HEK293 (cell line): ENCODE measurements around the gene RFTN1.

ENCODE experiments used
- BCL11B ChIP-seq: fragments of 450-650 bp; formaldehyde crosslinking; IDR thresholded peaks from 2 replicates; pipeline ENCODE4 v1.5.1; 2016; ENCODE audit warnings: low read depth, missing biosample characterization, missing genetic modification characterization
- GLIS1 ChIP-seq: fragments of 450-650 bp; formaldehyde crosslinking; IDR thresholded peaks from 2 replicates; pipeline ENCODE4 v1.5.1; 2016; ENCODE audit warnings: missing biosample characterization, missing genetic modification characterization
- MZF1 ChIP-seq: fragments of 450-650 bp; formaldehyde crosslinking; IDR thresholded peaks from 2 replicates; pipeline ENCODE4 v1.5.1; 2017; ENCODE audit warnings: missing biosample characterization, missing genetic modification characterization, borderline replicate concordance
- REPIN1 ChIP-seq: fragments of 450-650 bp; formaldehyde crosslinking; IDR thresholded peaks from 2 replicates; pipeline ENCODE4 v1.5.1; 2017; ENCODE audit warnings: missing biosample characterization, missing genetic modification characterization, low read depth
- SCRT2 ChIP-seq: fragments of 450-650 bp; formaldehyde crosslinking; IDR thresholded peaks from 2 replicates; pipeline ENCODE4 v1.5.1; 2016; ENCODE audit warnings: missing biosample characterization, missing genetic modification characterization
- ZBTB48 ChIP-seq: fragments of 450-650 bp; formaldehyde crosslinking; IDR thresholded peaks from 2 replicates; pipeline ENCODE4 v1.5.1; 2016; ENCODE audit warnings: missing biosample characterization, missing genetic modification characterization
- ZNF133 ChIP-seq: fragments of 450-650 bp; formaldehyde crosslinking; IDR thresholded peaks from 2 replicates; pipeline ENCODE4 v1.5.1; 2016; ENCODE audit warnings: missing biosample characterization, missing genetic modification characterization
- ZNF202 ChIP-seq: fragments of 450-650 bp; formaldehyde crosslinking; IDR thresholded peaks from 2 replicates; pipeline ENCODE4 v1.5.1; 2016; ENCODE audit warnings: missing biosample characterization, missing genetic modification characterization, borderline replicate concordance
- ZNF555 ChIP-seq: fragments of 450-650 bp; formaldehyde crosslinking; conservative IDR thresholded peaks from 2 replicates; pipeline ENCODE4 v1.5.1; 2017; ENCODE audit warnings: missing biosample characterization, mild to moderate bottlenecking, missing genetic modification characterization, inconsistent platforms
- ZNF558 ChIP-seq: fragments of 450-650 bp; formaldehyde crosslinking; IDR thresholded peaks from 2 replicates; pipeline ENCODE4 v1.5.1; 2016; ENCODE audit warnings: missing biosample characterization, missing genetic modification characterization
- ZNF677 ChIP-seq: fragments of 450-650 bp; IDR thresholded peaks from 2 replicates; pipeline ENCODE4 v1.5.0; 2018; ENCODE audit warnings: missing biosample characterization, mild to moderate bottlenecking, missing genetic modification characterization, moderate library complexity
- TF ChIP-seq, protein P1 (sequence below): fragments of 450-650 bp; formaldehyde crosslinking; optimal IDR thresholded peaks from 2 replicates; pipeline ENCODE3; 2016; ENCODE audit warnings: missing biosample characterization, mild to moderate bottlenecking, missing genetic modification characterization
- TF ChIP-seq, protein P2 (sequence below): fragments of 450-650 bp; formaldehyde crosslinking; IDR thresholded peaks from 2 replicates; pipeline ENCODE4 v1.5.1; 2016; ENCODE audit warnings: missing biosample characterization, missing genetic modification characterization, borderline replicate concordance
- TF ChIP-seq, protein P3 (sequence below): fragments of 450-650 bp; formaldehyde crosslinking; IDR thresholded peaks from 2 replicates; pipeline ENCODE4 v1.5.1; 2017; ENCODE audit warnings: missing biosample characterization, mild to moderate bottlenecking, missing genetic modification characterization, moderate library complexity
- TF ChIP-seq, protein P4 (sequence below): fragments of 450-650 bp; formaldehyde crosslinking; IDR thresholded peaks from 2 replicates; pipeline ENCODE4 v1.5.1; 2016; ENCODE audit warnings: missing biosample characterization, missing genetic modification characterization, borderline replicate concordance
- TF ChIP-seq, protein P5 (sequence below): sonication (generic); formaldehyde crosslinking; IDR thresholded peaks from 2 replicates; pipeline ENCODE4 v1.8.1; 2022; ENCODE audit warnings: mild to moderate bottlenecking, moderate library complexity, missing genetic modification reagents
- TF ChIP-seq, protein P6 (sequence below): fragments of 450-650 bp; formaldehyde crosslinking; IDR thresholded peaks from 2 replicates; pipeline ENCODE4 v1.5.1; 2016; ENCODE audit warnings: missing biosample characterization, missing genetic modification characterization, borderline replicate concordance
- TF ChIP-seq, protein P7 (sequence below): fragments of 450-650 bp; formaldehyde crosslinking; IDR thresholded peaks from 2 replicates; pipeline ENCODE4 v1.5.1; 2017; ENCODE audit warnings: missing biosample characterization, missing genetic modification characterization
- TF ChIP-seq, protein P8 (sequence below): fragments of 450-650 bp; formaldehyde crosslinking; IDR thresholded peaks from 2 replicates; pipeline ENCODE4 v1.5.1; 2016; ENCODE audit warnings: missing biosample characterization, missing genetic modification characterization

The RFTN1 gene

DNA sequence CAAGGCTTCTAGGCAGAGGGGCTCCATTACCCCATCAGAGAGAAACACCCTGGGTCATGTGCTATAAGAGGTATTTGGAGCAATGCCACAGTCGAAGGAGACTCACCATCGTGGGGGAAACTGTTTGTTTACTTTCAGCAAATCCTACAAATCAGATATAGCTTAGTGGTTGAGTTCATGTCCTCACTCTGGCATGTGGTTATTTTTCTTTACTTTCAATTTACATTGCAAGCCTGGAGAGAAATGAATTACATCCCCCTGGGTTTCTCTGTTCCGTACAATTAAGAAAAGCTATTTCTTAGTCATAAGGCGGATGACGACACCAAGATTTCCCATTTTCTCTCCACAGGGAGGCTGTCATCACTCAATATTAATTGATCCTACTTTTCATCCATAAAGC is 36.9 kb downstream of the RFTN1 start (continued):
- TF ChIP-seq, protein P1, sequence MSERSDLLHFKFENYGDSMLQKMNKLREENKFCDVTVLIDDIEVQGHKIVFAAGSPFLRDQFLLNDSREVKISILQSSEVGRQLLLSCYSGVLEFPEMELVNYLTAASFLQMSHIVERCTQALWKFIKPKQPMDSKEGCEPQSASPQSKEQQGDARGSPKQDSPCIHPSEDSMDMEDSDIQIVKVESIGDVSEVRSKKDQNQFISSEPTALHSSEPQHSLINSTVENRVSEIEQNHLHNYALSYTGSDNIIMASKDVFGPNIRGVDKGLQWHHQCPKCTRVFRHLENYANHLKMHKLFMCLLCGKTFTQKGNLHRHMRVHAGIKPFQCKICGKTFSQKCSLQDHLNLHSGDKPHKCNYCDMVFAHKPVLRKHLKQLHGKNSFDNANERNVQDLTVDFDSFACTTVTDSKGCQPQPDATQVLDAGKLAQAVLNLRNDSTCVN (tag by site-specific recombination) = no peak
- TF ChIP-seq BCL11B (tag by site-specific recombination) (no peak), ZBTB48 (no peak), SCRT2 (peak; percentile 56; the same call in 1 of the 2 replicates), ZNF555 (tag by site-specific recombination) (no peak), GLIS1 (peak; percentile 98), REPIN1 (tag by site-specific recombination) (no peak), ZNF677 (tag by site-specific recombination) (no peak), ZNF558 (tag by site-specific recombination) (peak; percentile 85), MZF1 (tag by site-specific recombination) (no peak), ZNF133 (tag by site-specific recombination) (no peak), ZNF202 (tag by site-specific recombination) (no peak)
- TF ChIP-seq, protein P2, sequence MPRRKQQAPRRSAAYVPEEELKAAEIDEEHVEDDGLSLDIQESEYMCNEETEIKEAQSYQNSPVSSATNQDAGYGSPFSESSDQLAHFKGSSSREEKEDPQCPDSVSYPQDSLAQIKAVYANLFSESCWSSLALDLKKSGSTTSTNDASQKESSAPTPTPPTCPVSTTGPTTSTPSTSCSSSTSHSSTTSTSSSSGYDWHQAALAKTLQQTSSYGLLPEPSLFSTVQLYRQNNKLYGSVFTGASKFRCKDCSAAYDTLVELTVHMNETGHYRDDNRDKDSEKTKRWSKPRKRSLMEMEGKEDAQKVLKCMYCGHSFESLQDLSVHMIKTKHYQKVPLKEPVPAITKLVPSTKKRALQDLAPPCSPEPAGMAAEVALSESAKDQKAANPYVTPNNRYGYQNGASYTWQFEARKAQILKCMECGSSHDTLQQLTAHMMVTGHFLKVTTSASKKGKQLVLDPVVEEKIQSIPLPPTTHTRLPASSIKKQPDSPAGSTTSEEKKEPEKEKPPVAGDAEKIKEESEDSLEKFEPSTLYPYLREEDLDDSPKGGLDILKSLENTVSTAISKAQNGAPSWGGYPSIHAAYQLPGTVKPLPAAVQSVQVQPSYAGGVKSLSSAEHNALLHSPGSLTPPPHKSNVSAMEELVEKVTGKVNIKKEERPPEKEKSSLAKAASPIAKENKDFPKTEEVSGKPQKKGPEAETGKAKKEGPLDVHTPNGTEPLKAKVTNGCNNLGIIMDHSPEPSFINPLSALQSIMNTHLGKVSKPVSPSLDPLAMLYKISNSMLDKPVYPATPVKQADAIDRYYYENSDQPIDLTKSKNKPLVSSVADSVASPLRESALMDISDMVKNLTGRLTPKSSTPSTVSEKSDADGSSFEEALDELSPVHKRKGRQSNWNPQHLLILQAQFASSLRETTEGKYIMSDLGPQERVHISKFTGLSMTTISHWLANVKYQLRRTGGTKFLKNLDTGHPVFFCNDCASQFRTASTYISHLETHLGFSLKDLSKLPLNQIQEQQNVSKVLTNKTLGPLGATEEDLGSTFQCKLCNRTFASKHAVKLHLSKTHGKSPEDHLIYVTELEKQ (tag by site-specific recombination) = peak; percentile 62; the same call in 1 of the 2 replicates
- TF ChIP-seq, protein P3, sequence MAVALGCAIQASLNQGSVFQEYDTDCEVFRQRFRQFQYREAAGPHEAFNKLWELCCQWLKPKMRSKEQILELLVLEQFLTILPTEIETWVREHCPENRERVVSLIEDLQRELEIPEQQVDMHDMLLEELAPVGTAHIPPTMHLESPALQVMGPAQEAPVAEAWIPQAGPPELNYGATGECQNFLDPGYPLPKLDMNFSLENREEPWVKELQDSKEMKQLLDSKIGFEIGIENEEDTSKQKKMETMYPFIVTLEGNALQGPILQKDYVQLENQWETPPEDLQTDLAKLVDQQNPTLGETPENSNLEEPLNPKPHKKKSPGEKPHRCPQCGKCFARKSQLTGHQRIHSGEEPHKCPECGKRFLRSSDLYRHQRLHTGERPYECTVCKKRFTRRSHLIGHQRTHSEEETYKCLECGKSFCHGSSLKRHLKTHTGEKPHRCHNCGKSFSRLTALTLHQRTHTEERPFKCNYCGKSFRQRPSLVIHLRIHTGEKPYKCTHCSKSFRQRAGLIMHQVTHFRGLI (tag by site-specific recombination) = no peak; the same call in 1 of the 2 replicates
- TF ChIP-seq, protein P4, sequence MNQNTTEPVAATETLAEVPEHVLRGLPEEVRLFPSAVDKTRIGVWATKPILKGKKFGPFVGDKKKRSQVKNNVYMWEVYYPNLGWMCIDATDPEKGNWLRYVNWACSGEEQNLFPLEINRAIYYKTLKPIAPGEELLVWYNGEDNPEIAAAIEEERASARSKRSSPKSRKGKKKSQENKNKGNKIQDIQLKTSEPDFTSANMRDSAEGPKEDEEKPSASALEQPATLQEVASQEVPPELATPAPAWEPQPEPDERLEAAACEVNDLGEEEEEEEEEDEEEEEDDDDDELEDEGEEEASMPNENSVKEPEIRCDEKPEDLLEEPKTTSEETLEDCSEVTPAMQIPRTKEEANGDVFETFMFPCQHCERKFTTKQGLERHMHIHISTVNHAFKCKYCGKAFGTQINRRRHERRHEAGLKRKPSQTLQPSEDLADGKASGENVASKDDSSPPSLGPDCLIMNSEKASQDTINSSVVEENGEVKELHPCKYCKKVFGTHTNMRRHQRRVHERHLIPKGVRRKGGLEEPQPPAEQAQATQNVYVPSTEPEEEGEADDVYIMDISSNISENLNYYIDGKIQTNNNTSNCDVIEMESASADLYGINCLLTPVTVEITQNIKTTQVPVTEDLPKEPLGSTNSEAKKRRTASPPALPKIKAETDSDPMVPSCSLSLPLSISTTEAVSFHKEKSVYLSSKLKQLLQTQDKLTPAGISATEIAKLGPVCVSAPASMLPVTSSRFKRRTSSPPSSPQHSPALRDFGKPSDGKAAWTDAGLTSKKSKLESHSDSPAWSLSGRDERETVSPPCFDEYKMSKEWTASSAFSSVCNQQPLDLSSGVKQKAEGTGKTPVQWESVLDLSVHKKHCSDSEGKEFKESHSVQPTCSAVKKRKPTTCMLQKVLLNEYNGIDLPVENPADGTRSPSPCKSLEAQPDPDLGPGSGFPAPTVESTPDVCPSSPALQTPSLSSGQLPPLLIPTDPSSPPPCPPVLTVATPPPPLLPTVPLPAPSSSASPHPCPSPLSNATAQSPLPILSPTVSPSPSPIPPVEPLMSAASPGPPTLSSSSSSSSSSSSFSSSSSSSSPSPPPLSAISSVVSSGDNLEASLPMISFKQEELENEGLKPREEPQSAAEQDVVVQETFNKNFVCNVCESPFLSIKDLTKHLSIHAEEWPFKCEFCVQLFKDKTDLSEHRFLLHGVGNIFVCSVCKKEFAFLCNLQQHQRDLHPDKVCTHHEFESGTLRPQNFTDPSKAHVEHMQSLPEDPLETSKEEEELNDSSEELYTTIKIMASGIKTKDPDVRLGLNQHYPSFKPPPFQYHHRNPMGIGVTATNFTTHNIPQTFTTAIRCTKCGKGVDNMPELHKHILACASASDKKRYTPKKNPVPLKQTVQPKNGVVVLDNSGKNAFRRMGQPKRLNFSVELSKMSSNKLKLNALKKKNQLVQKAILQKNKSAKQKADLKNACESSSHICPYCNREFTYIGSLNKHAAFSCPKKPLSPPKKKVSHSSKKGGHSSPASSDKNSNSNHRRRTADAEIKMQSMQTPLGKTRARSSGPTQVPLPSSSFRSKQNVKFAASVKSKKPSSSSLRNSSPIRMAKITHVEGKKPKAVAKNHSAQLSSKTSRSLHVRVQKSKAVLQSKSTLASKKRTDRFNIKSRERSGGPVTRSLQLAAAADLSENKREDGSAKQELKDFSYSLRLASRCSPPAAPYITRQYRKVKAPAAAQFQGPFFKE (tag by site-specific recombination) = no peak
- TF ChIP-seq, protein P5, sequence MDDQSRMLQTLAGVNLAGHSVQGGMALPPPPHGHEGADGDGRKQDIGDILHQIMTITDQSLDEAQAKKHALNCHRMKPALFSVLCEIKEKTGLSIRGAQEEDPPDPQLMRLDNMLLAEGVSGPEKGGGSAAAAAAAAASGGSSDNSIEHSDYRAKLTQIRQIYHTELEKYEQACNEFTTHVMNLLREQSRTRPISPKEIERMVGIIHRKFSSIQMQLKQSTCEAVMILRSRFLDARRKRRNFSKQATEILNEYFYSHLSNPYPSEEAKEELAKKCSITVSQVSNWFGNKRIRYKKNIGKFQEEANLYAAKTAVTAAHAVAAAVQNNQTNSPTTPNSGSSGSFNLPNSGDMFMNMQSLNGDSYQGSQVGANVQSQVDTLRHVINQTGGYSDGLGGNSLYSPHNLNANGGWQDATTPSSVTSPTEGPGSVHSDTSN (CRISPR knock-in tag) = no peak
- TF ChIP-seq, protein P6, sequence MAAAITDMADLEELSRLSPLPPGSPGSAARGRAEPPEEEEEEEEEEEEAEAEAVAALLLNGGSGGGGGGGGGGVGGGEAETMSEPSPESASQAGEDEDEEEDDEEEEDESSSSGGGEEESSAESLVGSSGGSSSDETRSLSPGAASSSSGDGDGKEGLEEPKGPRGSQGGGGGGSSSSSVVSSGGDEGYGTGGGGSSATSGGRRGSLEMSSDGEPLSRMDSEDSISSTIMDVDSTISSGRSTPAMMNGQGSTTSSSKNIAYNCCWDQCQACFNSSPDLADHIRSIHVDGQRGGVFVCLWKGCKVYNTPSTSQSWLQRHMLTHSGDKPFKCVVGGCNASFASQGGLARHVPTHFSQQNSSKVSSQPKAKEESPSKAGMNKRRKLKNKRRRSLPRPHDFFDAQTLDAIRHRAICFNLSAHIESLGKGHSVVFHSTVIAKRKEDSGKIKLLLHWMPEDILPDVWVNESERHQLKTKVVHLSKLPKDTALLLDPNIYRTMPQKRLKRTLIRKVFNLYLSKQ (tag by site-specific recombination) = no peak
- TF ChIP-seq, protein P7, sequence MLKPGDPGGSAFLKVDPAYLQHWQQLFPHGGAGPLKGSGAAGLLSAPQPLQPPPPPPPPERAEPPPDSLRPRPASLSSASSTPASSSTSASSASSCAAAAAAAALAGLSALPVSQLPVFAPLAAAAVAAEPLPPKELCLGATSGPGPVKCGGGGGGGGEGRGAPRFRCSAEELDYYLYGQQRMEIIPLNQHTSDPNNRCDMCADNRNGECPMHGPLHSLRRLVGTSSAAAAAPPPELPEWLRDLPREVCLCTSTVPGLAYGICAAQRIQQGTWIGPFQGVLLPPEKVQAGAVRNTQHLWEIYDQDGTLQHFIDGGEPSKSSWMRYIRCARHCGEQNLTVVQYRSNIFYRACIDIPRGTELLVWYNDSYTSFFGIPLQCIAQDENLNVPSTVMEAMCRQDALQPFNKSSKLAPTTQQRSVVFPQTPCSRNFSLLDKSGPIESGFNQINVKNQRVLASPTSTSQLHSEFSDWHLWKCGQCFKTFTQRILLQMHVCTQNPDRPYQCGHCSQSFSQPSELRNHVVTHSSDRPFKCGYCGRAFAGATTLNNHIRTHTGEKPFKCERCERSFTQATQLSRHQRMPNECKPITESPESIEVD = peak; percentile 89
- TF ChIP-seq, protein P8, sequence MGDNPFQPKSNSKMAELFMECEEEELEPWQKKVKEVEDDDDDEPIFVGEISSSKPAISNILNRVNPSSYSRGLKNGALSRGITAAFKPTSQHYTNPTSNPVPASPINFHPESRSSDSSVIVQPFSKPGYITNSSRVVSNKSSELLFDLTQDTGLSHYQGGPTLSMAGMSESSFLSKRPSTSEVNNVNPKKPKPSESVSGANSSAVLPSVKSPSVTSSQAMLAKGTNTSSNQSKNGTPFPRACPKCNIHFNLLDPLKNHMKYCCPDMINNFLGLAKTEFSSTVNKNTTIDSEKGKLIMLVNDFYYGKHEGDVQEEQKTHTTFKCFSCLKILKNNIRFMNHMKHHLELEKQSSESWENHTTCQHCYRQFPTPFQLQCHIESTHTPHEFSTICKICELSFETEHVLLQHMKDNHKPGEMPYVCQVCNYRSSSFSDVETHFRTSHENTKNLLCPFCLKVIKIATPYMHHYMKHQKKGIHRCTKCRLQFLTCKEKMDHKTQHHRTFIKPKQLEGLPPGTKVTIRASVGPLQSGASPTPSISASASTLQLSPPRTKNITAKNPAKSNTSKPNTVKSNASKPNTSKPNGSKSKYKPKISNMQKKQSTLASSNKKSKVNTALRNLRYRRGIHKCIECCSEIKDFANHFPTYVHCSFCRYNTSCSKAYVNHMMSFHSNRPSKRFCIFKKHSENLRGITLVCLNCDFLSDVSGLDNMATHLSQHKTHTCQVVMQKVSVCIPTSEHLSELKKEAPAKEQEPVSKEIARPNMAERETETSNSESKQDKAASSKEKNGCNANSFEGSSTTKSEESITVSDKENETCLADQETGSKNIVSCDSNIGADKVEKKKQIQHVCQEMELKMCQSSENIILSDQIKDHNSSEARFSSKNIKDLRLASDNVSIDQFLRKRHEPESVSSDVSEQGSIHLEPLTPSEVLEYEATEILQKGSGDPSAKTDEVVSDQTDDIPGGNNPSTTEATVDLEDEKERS = no peak
